CD8-positive, alpha-beta memory T cell (primary cell): ENCODE data around the gene FSTL1. TPM values are rescaled to one million over a fixed set of nuclear protein-coding genes. Genes with fewer than 3 reads are reported as not detected.

Experiments
- CTCF ChIA-PET: fragments of 350-600 bp; sonication (Branson Sonifier 250); formaldehyde crosslinking; loops from one replicate; lab custom pipeline; 2021; ENCODE audit warnings: antibody characterized with exemption; lab: Charles Lee
- POLR2A ChIA-PET: fragments of 350-600 bp; sonication (Branson Sonifier 250); formaldehyde crosslinking; loops from one replicate; lab custom pipeline; 2021; ENCODE audit warnings: antibody characterized with exemption; lab: Charles Lee
- DNase-seq, 5 donors: peaks; one replicate each; pipeline versions ENCODE4 v3.0.0 to v3.0.0-alpha.2; 2020 to 2022; ENCODE audit warnings: mixed read lengths in 1 of 5
- H3K27ac ChIP-seq: one replicate; pipeline ENCODE4 v1.7.0; 2013; ENCODE audit warnings: low read depth, mild to moderate bottlenecking, low read length, moderate library complexity
- H3K27me3 ChIP-seq: 2 replicates; pipeline ENCODE4 v1.7.0; 2013; ENCODE audit warnings: low read length, mild to moderate bottlenecking; ENCODE audit not compliant: insufficient read depth, poor library complexity, severe bottlenecking
- H3K36me3 ChIP-seq: 2 replicates; pipeline ENCODE4 v1.7.0; 2013; ENCODE audit warnings: mild to moderate bottlenecking, low read length, moderate library complexity; ENCODE audit not compliant: insufficient read depth
- H3K4me1 ChIP-seq: 2 replicates; pipeline ENCODE4 v1.7.0; 2013; ENCODE audit warnings: mild to moderate bottlenecking, low read length, moderate library complexity; ENCODE audit not compliant: insufficient read depth
- H3K4me3 ChIP-seq: 2 replicates; pipeline ENCODE4 v1.7.0; 2013; ENCODE audit warnings: mild to moderate bottlenecking, low read length
- H3K9me3 ChIP-seq: 2 replicates; pipeline ENCODE4 v1.7.0; 2013; ENCODE audit warnings: mild to moderate bottlenecking, low read length
- H3K27ac Mint-ChIP-seq, 8 donors: one replicate each; pipeline ENCODE4 v1.8.0; 2020 to 2021; ENCODE audit warnings: mixed read lengths in 8 of 8, mild to moderate bottlenecking in 6 of 8, inconsistent platforms in 3 of 8, moderate library complexity in 3 of 8
- H3K27me3 Mint-ChIP-seq, 2 donors: one replicate each; pipeline ENCODE4 v1.8.0; 2020 to 2021; ENCODE audit warnings: mixed read lengths in 2 of 2, mild to moderate bottlenecking in 1 of 2, moderate library complexity in 1 of 2
- H3K36me3 Mint-ChIP-seq, 3 donors: one replicate each; pipeline ENCODE4 v1.8.0; 2020 to 2021; ENCODE audit warnings: mixed read lengths in 3 of 3, inconsistent platforms in 1 of 3, mild to moderate bottlenecking in 1 of 3
- H3K4me1 Mint-ChIP-seq, 3 donors: one replicate each; pipeline ENCODE4 v1.8.0; 2020 to 2021; ENCODE audit warnings: mixed read lengths in 3 of 3, inconsistent platforms in 1 of 3, mild to moderate bottlenecking in 1 of 3
- H3K4me3 Mint-ChIP-seq, 7 donors: one replicate each; pipeline ENCODE4 v1.8.0; 2020 to 2021; ENCODE audit warnings: mixed read lengths in 7 of 7, mild to moderate bottlenecking in 6 of 7, moderate library complexity in 4 of 7, inconsistent platforms in 2 of 7
- H3K9me3 Mint-ChIP-seq, 5 donors: one replicate each; pipeline ENCODE4 v1.8.0; 2020 to 2022; ENCODE audit warnings: mixed read lengths in 5 of 5, mild to moderate bottlenecking in 3 of 5, moderate library complexity in 2 of 5, inconsistent platforms in 1 of 5
- polyA plus RNA-seq: library from polyadenylated mRNA; unstranded; fragments of 300-500 nt; fragmentation: Illumina TruSeq; gene quantifications from one replicate; pipeline ENCODE4 v1.2.3, GENCODE V29; 2021
- total RNA-seq, 2 experiments: library from RNA; stranded (reverse); gene quantifications; one replicate each; pipeline ENCODE4 v1.2.3, GENCODE V29; 2021

The FSTL1 gene
- total and polyA plus RNA-seq, 3 experiments from 2014 or later, result 0.09 to 0.53 TPM; not detected in 1

GRCh38 chr3:120489421-120489820, 38.6 kb upstream of the FSTL1 start:
- H3K36me3 ChIP-seq, result no peaks in the 10 kb centered on the region
- CTCF ChIA-PET, result no interaction called here
- H3K27me3 ChIP-seq, result no peaks in the 10 kb centered on the region
- H3K4me3 ChIP-seq, result no peak overlapping the region
- no peak for DNase-seq
- Mint-ChIP-seq H3K27ac (no peak overlapping the region), H3K4me1 (no peaks in the 10 kb centered on the region), H3K4me3 (no peak overlapping the region), H3K27me3 (peaks cover 27 to 73% of the 10 kb centered on the region in 2 donors), H3K9me3 (peaks cover 0 to 15% (median 6%) of the 10 kb centered on the region in 5 donors), H3K36me3 (peaks cover 0 to 4% (median 0%) of the 10 kb centered on the region in 3 donors)
- no peak overlapping the region for H3K27ac ChIP-seq
- H3K9me3 ChIP-seq, result no peaks in the 10 kb centered on the region
- H3K4me1 ChIP-seq, result no peaks in the 10 kb centered on the region
- POLR2A ChIA-PET, result no interaction called here

GRCh38 chr3:120488296-120488695, 37.5 kb upstream of the FSTL1 start:
- H3K4me3 ChIP-seq, result no peak overlapping the region
- peaks cover 0 to 4% (median 0%) of the 10 kb centered on the region in 3 donors for H3K36me3 Mint-ChIP-seq
- no peaks in the 10 kb centered on the region for H3K4me1 Mint-ChIP-seq
- no peak for DNase-seq
- no peaks in the 10 kb centered on the region for H3K27me3 ChIP-seq
- no peak overlapping the region for H3K27ac ChIP-seq
- peaks cover 22 to 73% of the 10 kb centered on the region in 2 donors for H3K27me3 Mint-ChIP-seq
- ChIA-PET CTCF (interaction anchor here (0.8 kb wide), 1 partner anchor 13 kb away, joined by 3 read pairs; no protein-coding TSS in a partner anchor), POLR2A (no interaction called here)
- H3K4me1 ChIP-seq, result no peaks in the 10 kb centered on the region
- H3K9me3 Mint-ChIP-seq, result peaks cover 0 to 9% (median 0%) of the 10 kb centered on the region in 5 donors
- no peak overlapping the region for H3K27ac Mint-ChIP-seq
- H3K36me3 ChIP-seq, result no peaks in the 10 kb centered on the region
- H3K9me3 ChIP-seq, result no peaks in the 10 kb centered on the region
- H3K4me3 Mint-ChIP-seq, result no peak overlapping the region

GRCh38 chr3:120487191-120487650, 36.4 kb upstream of the FSTL1 start:
- H3K36me3 ChIP-seq, result no peaks in the 10 kb centered on the region
- Mint-ChIP-seq H3K27ac (no peak overlapping the region), H3K36me3 (peaks cover 0 to 4% (median 0%) of the 10 kb centered on the region in 3 donors)

GRCh38 chr3:120481081-120481480, 30.3 kb upstream of the FSTL1 start:
- no peaks in the 10 kb centered on the region for H3K4me1 Mint-ChIP-seq
- H3K36me3 Mint-ChIP-seq, result no peaks in the 10 kb centered on the region
- H3K27ac ChIP-seq, result no peak overlapping the region
- H3K9me3 ChIP-seq, result no peaks in the 10 kb centered on the region
- no peaks in the 10 kb centered on the region for H3K36me3 ChIP-seq
- H3K9me3 Mint-ChIP-seq, result no peaks in the 10 kb centered on the region
- POLR2A ChIA-PET, result no interaction called here
- no peak for DNase-seq
- H3K4me3 ChIP-seq, result no peak overlapping the region
- H3K27ac Mint-ChIP-seq, result no peak overlapping the region
- CTCF ChIA-PET, result no interaction called here
- no peaks in the 10 kb centered on the region for H3K4me1 ChIP-seq
- H3K27me3 ChIP-seq, result no peaks in the 10 kb centered on the region
- no peak overlapping the region for H3K4me3 Mint-ChIP-seq
- peaks cover 8 to 24% of the 10 kb centered on the region in 2 donors for H3K27me3 Mint-ChIP-seq

More at GRCh38 chr3:120487191-120487650, 36.4 kb upstream of the FSTL1 start:
- Histone ChIP-seq H3K27me3 (no peaks in the 10 kb centered on the region), H3K4me1 (no peaks in the 10 kb centered on the region), H3K4me3 (no peak overlapping the region), H3K9me3 (no peaks in the 10 kb centered on the region), H3K27ac (no peak overlapping the region)
- Mint-ChIP-seq H3K4me1 (no peaks in the 10 kb centered on the region), H3K9me3 (peaks cover 0 to 4% (median 0%) of the 10 kb centered on the region in 5 donors), H3K4me3 (no peak overlapping the region), H3K27me3 (peaks cover 24 to 63% of the 10 kb centered on the region in 2 donors)
- ChIA-PET POLR2A (no interaction called here), CTCF (no interaction called here)
- no peak for DNase-seq

- no peaks in the 10 kb centered on the region for H3K27me3 ChIP-seq
- H3K9me3 Mint-ChIP-seq, result no peaks in the 10 kb centered on the region
- no peaks in the 10 kb centered on the region for H3K9me3 ChIP-seq
- no peaks in the 10 kb centered on the region for H3K4me1 ChIP-seq
- POLR2A ChIA-PET, result no interaction called here
- H3K27me3 Mint-ChIP-seq, result peaks cover 6 to 31% of the 10 kb centered on the region in 2 donors
- H3K36me3 Mint-ChIP-seq, result no peaks in the 10 kb centered on the region
- H3K4me3 ChIP-seq, result no peak overlapping the region
- DNase-seq, result no peak
- no peak overlapping the region for H3K4me3 Mint-ChIP-seq
- H3K27ac Mint-ChIP-seq, result no peak overlapping the region
- CTCF ChIA-PET, result no interaction called here
- H3K4me1 Mint-ChIP-seq, result no peaks in the 10 kb centered on the region
- no peak overlapping the region for H3K27ac ChIP-seq
- no peaks in the 10 kb centered on the region for H3K36me3 ChIP-seq
Measured at GRCh38 chr3:120477781-120478180, 27.0 kb upstream of the FSTL1 start.

GRCh38 chr3:120475722-120476377, 25.1 kb upstream of the FSTL1 start:
- H3K27ac ChIP-seq, result no peak overlapping the region
- POLR2A ChIA-PET, result no interaction called here
- Mint-ChIP-seq H3K27me3 (peaks cover 7 to 48% of the 10 kb centered on the region in 2 donors), H3K36me3 (no peaks in the 10 kb centered on the region), H3K4me1 (no peaks in the 10 kb centered on the region), H3K9me3 (no peaks in the 10 kb centered on the region), H3K4me3 (no peak overlapping the region), H3K27ac (no peak overlapping the region)
- H3K4me3 ChIP-seq, result no peak overlapping the region
- DNase-seq, result no peak
- CTCF ChIA-PET, result interaction anchor here (1.5 kb wide), 1 partner anchor 19 kb away, joined by 4 read pairs; no protein-coding TSS in a partner anchor
- no peaks in the 10 kb centered on the region for H3K4me1 ChIP-seq
- no peaks in the 10 kb centered on the region for H3K36me3 ChIP-seq
- no peaks in the 10 kb centered on the region for H3K9me3 ChIP-seq
- H3K27me3 ChIP-seq, result no peaks in the 10 kb centered on the region

GRCh38 chr3:120473896-120474675, 23.3 kb upstream of the FSTL1 start:
- Mint-ChIP-seq H3K27ac (no peak overlapping the region), H3K4me1 (no peaks in the 10 kb centered on the region), H3K4me3 (no peak overlapping the region), H3K9me3 (no peaks in the 10 kb centered on the region), H3K36me3 (no peaks in the 10 kb centered on the region), H3K27me3 (peaks cover 6 to 54% of the 10 kb centered on the region in 2 donors)
- no peaks in the 10 kb centered on the region for H3K36me3 ChIP-seq
- ChIA-PET CTCF (no interaction called here), POLR2A (no interaction called here)
- no peaks in the 10 kb centered on the region for H3K4me1 ChIP-seq
- H3K27me3 ChIP-seq, result no peaks in the 10 kb centered on the region
- H3K4me3 ChIP-seq, result no peak overlapping the region
- DNase-seq, result no peak
- no peaks in the 10 kb centered on the region for H3K9me3 ChIP-seq
- H3K27ac ChIP-seq, result no peak overlapping the region

GRCh38 chr3:120473389-120473788, 22.6 kb upstream of the FSTL1 start:
- Histone ChIP-seq H3K27me3 (no peaks in the 10 kb centered on the region), H3K36me3 (no peaks in the 10 kb centered on the region), H3K4me3 (no peak overlapping the region), H3K4me1 (no peaks in the 10 kb centered on the region), H3K27ac (no peak overlapping the region), H3K9me3 (no peaks in the 10 kb centered on the region)
- H3K27ac Mint-ChIP-seq, result no peak overlapping the region
- no peak for DNase-seq
- no peak overlapping the region for H3K4me3 Mint-ChIP-seq
- CTCF ChIA-PET, result no interaction called here
- H3K36me3 Mint-ChIP-seq, result no peaks in the 10 kb centered on the region
- peaks cover 6 to 59% of the 10 kb centered on the region in 2 donors for H3K27me3 Mint-ChIP-seq
- POLR2A ChIA-PET, result no interaction called here
- no peaks in the 10 kb centered on the region for H3K4me1 Mint-ChIP-seq
- H3K9me3 Mint-ChIP-seq, result no peaks in the 10 kb centered on the region
